Measurements from ENCODE around the gene STRA6.
"Not testable (repeated sequence)": the region's sequence is repeated elsewhere in the genome, so short reads cannot be mapped to it uniquely, and the experiment has no call there.

Gene STRA6

GRCh38 chr15:74165461-74165860, 37.1 kb downstream of the STRA6 start:
- DNase-seq (ENCODE audit: low read depth), result no peak

- DNase-seq (ENCODE audit: low read depth), result not testable (repeated sequence)
These were observed 40.4 kb downstream of the STRA6 start for GRCh38 chr15:74162195-74162536.

DNA sequence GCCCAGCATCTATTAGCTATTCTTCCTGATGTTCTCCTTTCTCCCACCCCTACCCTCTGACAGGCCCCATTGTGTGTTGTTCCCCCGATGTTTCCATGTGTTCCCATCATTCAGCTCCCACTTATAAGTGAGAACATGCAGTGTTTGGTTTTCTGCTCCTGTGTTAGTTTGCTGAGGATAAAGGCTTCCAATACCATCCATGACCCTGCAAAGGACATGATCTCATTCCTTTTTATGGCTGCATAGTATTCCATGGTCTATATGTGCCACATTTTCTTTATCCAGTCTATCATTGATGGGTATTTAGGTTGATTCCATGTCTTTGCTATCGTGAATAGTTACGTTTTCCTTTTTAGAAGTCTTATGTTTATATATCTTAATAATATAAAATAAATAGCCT, 42.2 kb downstream of the STRA6 start:
- DNase-seq (ENCODE audit: low read depth), result not testable (repeated sequence)

DNA sequence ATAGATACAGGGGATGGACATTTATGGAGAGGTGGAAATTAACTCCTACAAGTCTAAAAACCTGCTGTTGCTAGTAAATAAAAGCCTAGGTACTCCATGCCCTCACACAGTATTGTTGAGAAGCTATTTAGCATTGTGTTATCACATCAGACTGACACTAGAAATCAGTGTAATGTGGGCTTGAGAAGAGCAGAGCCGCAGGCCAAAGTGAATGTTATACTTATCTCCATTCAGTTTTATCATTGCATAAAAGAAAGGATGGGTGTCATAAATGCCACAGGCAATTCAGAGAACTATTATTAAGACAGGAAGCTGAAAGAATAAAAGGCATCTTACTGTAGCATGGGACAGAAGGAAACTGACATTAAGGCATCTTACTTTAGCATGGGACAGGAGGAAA, 42.8 kb downstream of the STRA6 start:
- DNase-seq (ENCODE audit: low read depth), result no peak

DNA sequence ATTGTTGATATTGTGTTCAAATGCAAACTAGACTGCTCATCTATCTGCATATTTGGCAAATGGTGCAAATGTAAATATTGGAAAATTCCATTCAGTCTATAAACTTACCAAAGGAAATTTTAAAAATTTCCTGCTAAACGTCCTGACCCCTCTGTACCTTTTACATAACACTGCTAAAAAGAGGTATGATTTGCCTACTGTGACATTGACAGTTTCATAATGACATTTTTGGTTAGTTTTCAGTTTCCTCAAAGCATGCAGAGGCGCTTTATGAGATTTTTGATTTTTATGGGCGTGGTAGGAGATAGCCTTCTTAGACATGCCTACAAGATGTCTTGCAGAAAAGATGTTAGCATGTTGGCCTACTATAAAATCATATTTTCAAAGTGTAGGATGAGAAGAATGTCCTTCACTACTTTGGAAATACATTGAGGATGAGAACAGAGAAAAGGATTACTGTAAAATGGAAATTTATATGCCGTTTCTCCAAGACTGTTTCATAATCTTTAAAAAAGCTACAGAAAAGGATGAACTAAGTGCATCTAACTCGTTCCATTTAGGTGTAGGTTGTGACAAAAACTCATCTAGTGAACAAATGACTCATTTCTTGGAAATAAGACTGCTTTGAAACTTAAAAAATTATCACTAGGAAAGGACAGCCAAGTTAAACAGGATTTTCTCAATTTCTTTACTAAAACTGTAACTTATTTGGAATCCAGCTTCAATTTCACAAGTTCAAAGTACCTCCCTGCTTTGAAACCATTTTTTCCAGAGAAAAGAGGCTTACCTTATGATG, 43.5 kb downstream of the STRA6 start:
- no peak for DNase-seq (ENCODE audit: low read depth)

GRCh38 chr15:74157868-74158827, 44.4 kb downstream of the STRA6 start:
- DNase-seq (ENCODE audit: low read depth), result no peak

GRCh38 chr15:74156678-74157411, 45.7 kb downstream of the STRA6 start:
- DNase-seq (ENCODE audit: low read depth), result no peak

DNA sequence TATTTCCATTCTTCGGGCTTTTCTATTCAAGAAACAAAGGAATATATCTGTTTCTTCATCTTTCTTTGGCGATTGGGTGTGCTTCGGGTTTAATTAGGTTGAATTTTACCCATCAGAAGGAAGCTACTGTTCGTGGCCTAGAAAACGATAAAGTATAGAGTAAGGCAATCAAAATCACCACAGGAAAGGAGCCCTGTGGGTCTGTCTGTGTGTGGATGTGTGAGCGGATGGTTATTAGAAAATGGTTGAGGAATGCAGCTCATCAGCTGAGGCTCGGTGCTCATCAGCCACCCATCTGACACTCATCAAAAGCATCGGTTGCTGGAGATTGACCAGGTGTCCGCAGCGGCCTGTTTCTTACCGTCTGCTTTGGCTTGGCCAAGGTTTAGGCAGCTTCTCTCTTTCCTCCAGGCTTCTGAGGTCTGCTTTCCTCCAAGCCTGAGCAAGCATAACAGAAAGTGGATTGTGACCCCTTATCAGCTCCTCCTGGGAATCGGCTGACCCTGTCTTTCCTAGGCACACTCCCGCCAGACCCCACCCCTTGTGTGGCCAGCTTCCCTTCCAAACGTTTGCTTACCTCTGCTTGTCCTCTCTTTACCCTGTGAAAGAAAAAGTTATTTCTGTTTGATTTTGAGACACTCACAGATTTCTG, 46.7 kb downstream of the STRA6 start:
- no peak for DNase-seq (ENCODE audit: low read depth)

DNA sequence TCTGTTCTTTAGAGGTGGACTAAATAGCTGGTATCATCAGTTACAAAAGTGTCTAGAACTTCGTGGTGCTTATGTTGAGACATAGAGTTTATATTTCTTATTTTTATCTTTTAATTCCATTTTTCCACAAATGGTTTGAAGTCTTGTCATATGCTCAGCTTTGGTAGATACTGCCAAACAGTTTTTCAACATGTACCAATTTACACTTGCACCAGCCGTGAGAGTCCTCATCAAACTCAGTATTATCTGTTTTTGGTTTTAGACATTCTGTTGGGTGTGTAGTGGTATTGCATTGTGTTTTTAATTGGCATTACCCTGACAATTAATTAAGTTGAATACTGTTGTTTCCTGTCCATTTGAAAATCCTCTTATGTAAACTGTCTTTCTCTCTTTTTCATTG, 55.5 kb downstream of the STRA6 start:
- DNase-seq (ENCODE audit: low read depth), result no peak

DNA sequence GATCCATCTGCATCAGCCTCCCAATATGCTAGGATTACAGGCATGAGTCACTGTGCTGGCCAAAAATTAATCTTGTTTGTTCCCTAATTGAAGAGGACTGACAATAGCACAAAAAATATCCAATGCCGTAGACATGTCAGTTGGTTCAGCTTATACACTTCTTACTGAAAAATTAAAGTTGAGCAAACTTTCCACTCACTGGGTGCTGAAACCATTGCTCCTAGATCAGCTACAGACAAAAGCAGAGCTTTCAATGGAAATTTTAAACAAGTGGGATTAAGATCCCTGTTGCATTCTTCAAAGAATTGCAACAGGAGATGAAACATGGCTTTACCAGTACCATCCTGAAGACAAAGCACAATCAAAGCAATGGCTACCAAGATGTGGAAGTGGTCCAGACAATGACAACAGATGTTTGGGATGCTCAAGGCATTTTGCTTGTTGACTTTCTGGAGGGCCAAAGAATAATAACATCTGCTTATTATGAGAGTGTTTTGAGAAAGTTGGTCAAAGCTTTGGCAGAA, 56.2 kb downstream of the STRA6 start:
- no peak for DNase-seq (ENCODE audit: low read depth)

- no peak for DNase-seq (ENCODE audit: low read depth)
These were observed 58.3 kb downstream of the STRA6 start for GRCh38 chr15:74144153-74144775.

DNA sequence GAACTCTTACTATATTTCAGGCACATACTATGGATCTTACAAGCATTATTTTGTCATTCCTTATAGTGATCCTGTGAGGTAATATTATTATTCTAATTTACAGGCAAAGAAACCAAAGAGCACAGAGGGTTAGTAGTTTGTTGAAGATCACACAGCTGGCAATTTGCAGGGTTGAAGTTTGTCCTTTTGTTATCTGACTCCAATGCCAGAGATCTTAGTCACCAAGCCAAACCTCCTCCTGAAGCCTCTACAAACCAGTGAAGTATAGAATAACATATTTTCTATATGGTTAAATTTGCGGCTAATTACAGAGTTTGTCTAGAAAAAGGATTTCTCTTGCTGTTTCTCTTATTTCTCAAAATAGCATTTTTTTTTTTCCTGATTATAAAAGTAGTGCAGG, 61.0 kb downstream of the STRA6 start:
- DNase-seq (ENCODE audit: low read depth), result no peak

- DNase-seq (ENCODE audit: low read depth), result no peak
These were observed 63.9 kb downstream of the STRA6 start for GRCh38 chr15:74138642-74139041.

- DNase-seq (ENCODE audit: low read depth), result no peak
These were observed 65.1 kb downstream of the STRA6 start for GRCh38 chr15:74137537-74137894.

- no peak for DNase-seq (ENCODE audit: low read depth)
These were observed 65.6 kb downstream of the STRA6 start for GRCh38 chr15:74136814-74137536.

DNA sequence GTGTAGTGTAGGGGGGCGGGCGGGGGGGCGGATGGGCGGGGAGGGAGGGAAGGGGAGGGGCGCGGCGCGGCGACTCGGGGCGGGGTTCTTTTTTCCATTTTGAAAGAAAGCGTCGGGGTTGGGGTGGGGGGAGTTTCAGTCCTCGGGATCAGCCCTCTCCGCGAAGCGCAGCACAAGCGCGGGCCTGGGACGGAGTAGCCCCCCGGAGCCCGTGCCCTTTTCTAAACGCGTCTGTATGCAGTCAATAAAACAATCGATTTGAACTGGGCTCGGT, 66.1 kb downstream of the STRA6 start:
- DNase-seq (ENCODE audit: low read depth), result no peak

- no peak for DNase-seq (ENCODE audit: low read depth)
These were observed 67.5 kb downstream of the STRA6 start for GRCh38 chr15:74135041-74135565.

DNA sequence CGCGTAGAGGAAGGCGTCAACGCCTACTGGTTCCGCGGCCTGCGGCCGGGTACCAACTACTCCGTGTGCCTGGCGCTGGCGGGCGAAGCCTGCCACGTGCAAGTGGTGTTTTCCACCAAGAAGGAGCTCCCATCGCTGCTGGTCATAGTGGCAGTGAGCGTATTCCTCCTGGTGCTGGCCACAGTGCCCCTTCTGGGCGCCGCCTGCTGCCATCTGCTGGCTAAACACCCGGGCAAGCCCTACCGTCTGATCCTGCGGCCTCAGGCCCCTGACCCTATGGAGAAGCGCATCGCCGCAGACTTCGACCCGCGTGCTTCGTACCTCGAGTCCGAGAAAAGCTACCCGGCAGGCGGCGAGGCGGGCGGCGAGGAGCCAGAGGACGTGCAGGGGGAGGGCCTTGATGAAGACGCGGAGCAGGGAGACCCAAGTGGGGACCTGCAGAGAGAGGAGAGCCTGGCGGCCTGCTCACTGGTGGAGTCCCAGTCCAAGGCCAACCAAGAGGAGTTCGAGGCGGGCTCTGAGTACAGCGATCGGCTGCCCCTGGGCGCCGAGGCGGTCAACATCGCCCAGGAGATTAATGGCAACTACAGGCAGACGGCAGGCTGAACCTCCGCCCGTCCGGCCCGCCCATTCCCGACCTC, 68.1 kb downstream of the STRA6 start:
- no peak for DNase-seq (ENCODE audit: low read depth)

DNA sequence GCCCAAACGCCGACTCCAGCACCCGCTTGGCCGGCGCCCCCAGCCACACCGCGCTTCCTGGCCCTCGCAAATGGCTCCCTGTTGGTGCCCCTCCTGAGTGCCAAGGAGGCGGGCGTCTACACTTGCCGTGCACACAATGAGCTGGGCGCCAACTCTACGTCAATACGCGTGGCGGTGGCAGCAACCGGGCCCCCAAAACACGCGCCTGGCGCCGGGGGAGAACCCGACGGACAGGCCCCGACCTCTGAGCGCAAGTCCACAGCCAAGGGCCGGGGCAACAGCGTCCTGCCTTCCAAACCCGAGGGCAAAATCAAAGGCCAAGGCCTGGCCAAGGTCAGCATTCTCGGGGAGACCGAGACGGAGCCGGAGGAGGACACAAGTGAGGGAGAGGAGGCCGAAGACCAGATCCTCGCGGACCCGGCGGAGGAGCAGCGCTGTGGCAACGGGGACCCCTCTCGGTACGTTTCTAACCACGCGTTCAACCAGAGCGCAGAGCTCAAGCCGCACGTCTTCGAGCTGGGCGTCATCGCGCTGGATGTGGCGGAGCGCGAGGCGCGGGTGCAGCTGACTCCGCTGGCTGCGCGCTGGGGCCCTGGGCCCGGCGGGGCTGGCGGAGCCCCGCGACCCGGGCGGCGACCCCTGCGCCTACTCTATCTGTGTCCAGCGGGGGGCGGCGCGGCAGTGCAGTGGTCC, 68.7 kb downstream of the STRA6 start:
- DNase-seq (ENCODE audit: low read depth), result no peak
